Left lung (tissue), 10 donors: Measurements from ENCODE around the gene SPTA1. TPM values are rescaled to one million over a fixed set of nuclear protein-coding genes. Genes with fewer than 3 reads are reported as not detected.

Experiments
- ATAC-seq: fragments of 200-7000 bp; cut with Tn5 transposase; one replicate; pipeline ENCODE4 v1.9.1; 2020; ENCODE audit warnings: moderate library complexity
- DNase-seq, 4 donors: peaks; one replicate each; pipeline ENCODE4 v3.0.0-alpha.2; 2013 to 2020
- H3K27ac ChIP-seq, 2 donors: fragments of 200-600 bp; sonication (generic) in 1 of 2; one replicate each; pipeline versions ENCODE4 v1.5.0 to v1.8.0; 2020 to 2021
- H3K27me3 ChIP-seq, 2 donors: fragments of 200-600 bp; sonication (generic) in 1 of 2; one replicate each; pipeline versions ENCODE4 v1.5.0 to v1.8.0; 2020 to 2021
- H3K36me3 ChIP-seq, 2 donors: fragments of 200-600 bp; sonication (generic) in 1 of 2; one replicate each; pipeline versions ENCODE4 v1.5.0 to v1.8.0; 2020 to 2021
- H3K4me1 ChIP-seq, 2 donors: fragments of 200-600 bp; one replicate each; pipeline ENCODE4 v1.8.0; 2021
- H3K4me3 ChIP-seq, 2 donors: fragments of 200-600 bp; sonication (generic) in 1 of 2; one replicate each; pipeline versions ENCODE4 v1.5.0 to v1.8.0; 2020 to 2021; ENCODE audit warnings: mild to moderate bottlenecking in 1 of 2
- H3K9me3 ChIP-seq, 2 donors: fragments of 200-600 bp; sonication (generic) in 1 of 2; one replicate each; pipeline versions ENCODE4 v1.5.0 to v1.8.0; 2020 to 2021
- CTCF ChIP-seq, 2 donors: fragments of 200-600 bp; sonication (generic) in 1 of 2; IDR thresholded peaks; one replicate each; pipeline versions ENCODE4 v1.5.0 to v1.8.0; 2021; ENCODE audit warnings: antibody characterized with exemption in 2 of 2
- intact Hi-C, 2 donors: fragments of 100-400 bp; cut with DNase I; formaldehyde crosslinking; loops; one replicate each; pipeline versions ENCODE4 v1.11.2 to v1.14.2; 2022
- polyA plus RNA-seq, 6 donors: library from polyadenylated mRNA; unstranded; fragments of 120-200 nt; gene quantifications; one replicate each; pipeline ENCODE4 v1.2.1, GENCODE V29; 2013; ENCODE audit not compliant: insufficient read length in 6 of 6
- total RNA-seq, 2 donors: library from RNA; stranded (reverse); fragmentation: NEBNext Ultra II Directional; extraction: Animal tissue kit (Norgen Biotek cat#: 25700); gene quantifications; one replicate each; pipeline ENCODE4 v1.2.1, GENCODE V29; 2021
- donor health status: DM: no; HTN: yes; CAD: no.
- donor health status: DM: no; HTN: no; CAD: no.

The SPTA1 gene
- total and polyA plus RNA-seq, 8 donors = 0.06 to 13.3 (median 9.3) TPM

DNA sequence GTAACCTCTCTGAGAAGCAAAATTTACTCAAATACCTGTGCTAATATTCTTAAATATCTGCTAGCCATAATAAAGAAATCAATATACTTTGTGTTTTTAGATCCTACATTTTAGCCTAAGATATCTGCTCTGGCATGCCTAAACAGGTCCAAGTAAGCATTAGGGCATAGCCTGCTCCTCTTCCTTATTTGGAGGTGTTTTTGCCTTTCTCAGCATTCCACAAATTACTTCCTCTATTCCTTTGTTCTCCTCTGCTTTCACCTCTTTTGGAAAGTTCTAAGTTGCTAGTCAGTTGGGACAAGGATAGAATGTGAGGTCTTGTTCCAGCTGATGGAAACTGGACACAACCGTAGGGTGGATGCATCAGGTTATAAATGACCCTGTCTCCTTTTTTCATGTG, 99.6 kb downstream of the SPTA1 start:
- intact Hi-C loops = no loop called here
- no peak for DNase-seq
- no peaks in the 10 kb centered on the region for H3K27me3 ChIP-seq
- H3K27ac ChIP-seq = no peak overlapping the region
- no peak for TF ChIP-seq CTCF (IDR thresholded peaks at IDR 0.05)
- H3K4me3 ChIP-seq = no peak overlapping the region
- H3K9me3 ChIP-seq = peaks cover 0 to 8% of the 10 kb centered on the region in 2 donors
- H3K4me1 ChIP-seq = no peaks in the 10 kb centered on the region
- H3K36me3 ChIP-seq = no peaks in the 10 kb centered on the region
- ATAC-seq = no peak

- peaks cover 0 to 8% of the 10 kb centered on the region in 2 donors for H3K9me3 ChIP-seq
- intact Hi-C loops = no loop called here
Observed at GRCh38 chr1:158583962-158584361, 102.6 kb downstream of the SPTA1 start.

GRCh38 chr1:158579733-158580132, 106.8 kb downstream of the SPTA1 start, which contains the start of gene OR10X1:
Gene OR10X1, minus strand, starts transcription at chr1:158579899. Its CDS starts 0 bp downstream, at chr1:158579899.
- ATAC-seq = no peak

More at GRCh38 chr1:158583962-158584361, 102.6 kb downstream of the SPTA1 start:
- ATAC-seq (no peak), DNase-seq (no peak)
- H3K4me3 ChIP-seq = no peak overlapping the region
- H3K4me1 ChIP-seq = no peaks in the 10 kb centered on the region
- H3K27me3 ChIP-seq = no peaks in the 10 kb centered on the region
- H3K36me3 ChIP-seq = no peaks in the 10 kb centered on the region
- no peak for TF ChIP-seq CTCF (IDR thresholded peaks at IDR 0.05)
- H3K27ac ChIP-seq = no peak overlapping the region

GRCh38 chr1:158577561-158577960, 109.0 kb downstream of the SPTA1 start:
- no peak for DNase-seq
- no peaks in the 10 kb centered on the region for H3K27me3 ChIP-seq

More at GRCh38 chr1:158579733-158580132, 106.8 kb downstream of the SPTA1 start, which contains the start of gene OR10X1:
- H3K27ac ChIP-seq = no peak within 1 kb of the TSS
- H3K36me3 ChIP-seq = no peaks in the 10 kb centered on the region
- intact Hi-C loops = no loop called here
- H3K27me3 ChIP-seq = no peaks in the 10 kb centered on the region
- H3K4me1 ChIP-seq = no peaks in the 10 kb centered on the region
- no peak for DNase-seq
- no peak within 1 kb of the TSS for H3K4me3 ChIP-seq
- no peak for TF ChIP-seq CTCF (IDR thresholded peaks at IDR 0.05)
- no peaks in the 10 kb centered on the region for H3K9me3 ChIP-seq

GRCh38 chr1:158572226-158572625, 114.3 kb downstream of the SPTA1 start:
- ATAC-seq (no peak), DNase-seq (no peak)
- no peak overlapping the region for H3K27ac ChIP-seq
- no peaks in the 10 kb centered on the region for H3K36me3 ChIP-seq
- no peak for TF ChIP-seq CTCF (IDR thresholded peaks at IDR 0.05)
- no peak overlapping the region for H3K4me3 ChIP-seq
- no peaks in the 10 kb centered on the region for H3K9me3 ChIP-seq
- H3K4me1 ChIP-seq = no peaks in the 10 kb centered on the region
- intact Hi-C loops = no loop called here
- H3K27me3 ChIP-seq = no peaks in the 10 kb centered on the region

More at GRCh38 chr1:158577561-158577960, 109.0 kb downstream of the SPTA1 start:
- intact Hi-C loops = no loop called here
- no peak for ATAC-seq
- Histone ChIP-seq H3K36me3 (no peaks in the 10 kb centered on the region), H3K9me3 (no peaks in the 10 kb centered on the region), H3K4me3 (no peak overlapping the region), H3K27ac (no peak overlapping the region), H3K4me1 (no peaks in the 10 kb centered on the region)
- TF ChIP-seq CTCF (IDR thresholded peaks at IDR 0.05) = no peak
